ENCODE measurements around the gene ELMO2.
"Not testable (repeated sequence)": the region's sequence is repeated elsewhere in the genome, so short reads cannot be mapped to it uniquely, and the experiment has no call there.

The ELMO2 gene

GRCh38 chr20:46396052-46396740 is 10.2 kb downstream of the ELMO2 start:
- peaks cover 55% of the 10 kb centered on the region for H3K36me3 ChIP-seq
- no peaks in the 10 kb centered on the region for H3K27me3 ChIP-seq (ENCODE audit: insufficient read depth, low read depth, severe bottlenecking)
- no peak overlapping the region for H3K4me3 ChIP-seq (ENCODE audit: low read depth, low read length)
- no peak overlapping the region for H3K27ac ChIP-seq
- DNase-seq: no peak
- H3K9me3 ChIP-seq (ENCODE audit: severe bottlenecking): no peaks in the 10 kb centered on the region
- TF ChIP-seq CTCF (IDR thresholded peaks at IDR 0.05; ENCODE audit: low read depth, low read length): no peak

GRCh38 chr20:46394872-46395760 is 11.3 kb downstream of the ELMO2 start:
- no peak overlapping the region for H3K27ac ChIP-seq
- peaks cover 55% of the 10 kb centered on the region for H3K36me3 ChIP-seq
- H3K27me3 ChIP-seq (ENCODE audit: insufficient read depth, low read depth, severe bottlenecking): no peaks in the 10 kb centered on the region
- H3K9me3 ChIP-seq (ENCODE audit: severe bottlenecking): no peaks in the 10 kb centered on the region
- no peak for TF ChIP-seq CTCF (IDR thresholded peaks at IDR 0.05; ENCODE audit: low read depth, low read length)
- DNase-seq: no peak
- H3K4me3 ChIP-seq (ENCODE audit: low read depth, low read length): no peak overlapping the region

GRCh38 chr20:46393967-46394366 is 12.4 kb downstream of the ELMO2 start:
- H3K9me3 ChIP-seq (ENCODE audit: severe bottlenecking): no peaks in the 10 kb centered on the region
- H3K4me3 ChIP-seq (ENCODE audit: low read depth, low read length): no peak overlapping the region
- H3K27me3 ChIP-seq (ENCODE audit: insufficient read depth, low read depth, severe bottlenecking): no peaks in the 10 kb centered on the region
- no peak for TF ChIP-seq CTCF (IDR thresholded peaks at IDR 0.05; ENCODE audit: low read depth, low read length)
- DNase-seq: no peak
- H3K27ac ChIP-seq: no peak overlapping the region
- H3K36me3 ChIP-seq: peaks cover 55% of the 10 kb centered on the region

GRCh38 chr20:46388937-46389336 is 17.5 kb downstream of the ELMO2 start:
- Histone ChIP-seq H3K27ac (peak overlapping the region; percentile 32), H3K4me3 (ENCODE audit: low read depth, low read length) (no peak overlapping the region), H3K27me3 (ENCODE audit: insufficient read depth, low read depth, severe bottlenecking) (no peaks in the 10 kb centered on the region), H3K36me3 (peaks cover 52% of the 10 kb centered on the region), H3K9me3 (ENCODE audit: severe bottlenecking) (no peaks in the 10 kb centered on the region)
- no peak for TF ChIP-seq CTCF (IDR thresholded peaks at IDR 0.05; ENCODE audit: low read depth, low read length)
- DNase-seq: no peak

GRCh38 chr20:46388201-46388836 is 18.1 kb downstream of the ELMO2 start:
- Histone ChIP-seq H3K36me3 (peaks cover 46% of the 10 kb centered on the region), H3K4me3 (ENCODE audit: low read depth, low read length) (no peak overlapping the region), H3K27me3 (ENCODE audit: insufficient read depth, low read depth, severe bottlenecking) (no peaks in the 10 kb centered on the region), H3K9me3 (ENCODE audit: severe bottlenecking) (no peaks in the 10 kb centered on the region), H3K27ac (peak overlapping the region; percentile 38)
- no peak for TF ChIP-seq CTCF (IDR thresholded peaks at IDR 0.05; ENCODE audit: low read depth, low read length)
- peak; percentile 55 for DNase-seq

GRCh38 chr20:46387054-46387453 is 19.4 kb downstream of the ELMO2 start:
- not testable (repeated sequence) for H3K27ac ChIP-seq; H3K9me3 ChIP-seq (ENCODE audit: severe bottlenecking); H3K4me3 ChIP-seq (ENCODE audit: low read depth, low read length); H3K27me3 ChIP-seq (ENCODE audit: insufficient read depth, low read depth, severe bottlenecking); DNase-seq
- H3K36me3 ChIP-seq: peaks cover 35% of the 10 kb centered on the region

All from WERI-Rb-1 (cell line).